GM12878 (cell line): Measurements from ENCODE around the gene PRG2.

Source experiments
- ATF3 ChIP-seq: IDR thresholded peaks from 2 replicates; pipeline ENCODE4 v1.6.1; 2011; ENCODE audit warnings: low read depth, mild to moderate bottlenecking, low read length, moderate library complexity, borderline replicate concordance; ENCODE audit errors: extremely low read depth
- E2F4 ChIP-seq: IDR thresholded peaks from 2 replicates; pipeline ENCODE4 v1.6.1; 2012; ENCODE audit warnings: low read depth, low read length, improper control_type of control experiment
- MAX ChIP-seq: IDR thresholded peaks from 2 replicates; pipeline ENCODE4 v1.6.1; 2012; ENCODE audit warnings: low read depth, low read length, improper control_type of control experiment
- MTA2 ChIP-seq: fragments of 450-650 bp; IDR thresholded peaks from 2 replicates; pipeline ENCODE4 v1.6.1; 2016; ENCODE audit warnings: low read depth, mild to moderate bottlenecking, moderate library complexity
- POLR2A ChIP-seq: IDR thresholded peaks from 2 replicates; pipeline ENCODE4 v1.6.1; 2011; ENCODE audit warnings: low read depth, mild to moderate bottlenecking, low read length

- TF ChIP-seq ATF3 (no peak), MAX (no peak), MTA2 (no peak), E2F4 (no peak), POLR2A (no peak)
Observed at GRCh38 chr11:57364851-57365660, 25.4 kb downstream of the PRG2 start.
